GM18907 (cell line): Measurements from ENCODE around the gene ROS1.
"Not testable (repeated sequence)": the region's sequence is repeated elsewhere in the genome, so short reads cannot be mapped to it uniquely, and the experiment has no call there.

Experiments used
- ATAC-seq: cut with Tn5 transposase; IDR thresholded peaks from one replicate; pipeline ENCODE4 v1.9.1; 2021; ENCODE audit warnings: mild to moderate bottlenecking, moderate library complexity; ENCODE audit not compliant: unreplicated experiment

The ROS1 gene

DNA sequence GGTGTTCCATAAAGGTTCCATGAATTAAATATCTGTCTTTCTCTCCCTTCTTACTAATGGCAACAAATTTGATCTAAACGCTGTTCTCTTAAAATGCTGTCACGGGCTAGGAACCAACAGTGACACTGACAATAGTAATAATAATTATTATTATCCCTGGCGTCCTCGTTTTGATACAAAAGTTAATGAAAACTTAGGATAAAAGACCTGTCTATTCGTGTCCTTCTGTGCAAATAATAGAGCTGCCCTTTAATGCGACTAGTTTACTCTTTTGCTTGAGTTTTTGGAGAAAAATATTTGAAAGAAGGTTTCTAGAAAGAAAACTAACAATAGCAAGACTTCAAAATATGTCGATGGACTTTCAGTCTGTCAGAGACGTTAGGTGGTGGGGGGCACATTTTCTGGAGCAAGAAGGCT, 156.1 kb downstream of the ROS1 start:
- ATAC-seq, result no peak

DNA sequence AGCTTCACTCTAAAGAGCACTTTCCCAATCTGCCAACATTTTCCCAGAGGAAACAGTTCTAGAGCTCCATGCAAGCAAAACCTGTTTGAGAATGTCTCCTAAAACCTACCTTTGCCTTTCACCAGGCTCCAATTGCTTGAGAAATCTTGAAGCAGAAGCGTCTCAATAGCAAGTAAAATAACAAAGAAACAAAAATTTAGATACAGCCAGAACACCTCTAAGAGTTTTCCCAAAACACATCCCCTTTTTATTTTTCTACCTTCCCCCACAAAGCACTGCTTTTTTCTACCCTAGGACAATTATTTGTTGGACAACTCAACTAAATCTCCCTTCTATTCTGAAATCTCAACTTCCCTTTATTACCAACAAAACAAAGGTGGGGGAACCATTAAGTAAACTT, 156.8 kb downstream of the ROS1 start:
- ATAC-seq, result no peak

DNA sequence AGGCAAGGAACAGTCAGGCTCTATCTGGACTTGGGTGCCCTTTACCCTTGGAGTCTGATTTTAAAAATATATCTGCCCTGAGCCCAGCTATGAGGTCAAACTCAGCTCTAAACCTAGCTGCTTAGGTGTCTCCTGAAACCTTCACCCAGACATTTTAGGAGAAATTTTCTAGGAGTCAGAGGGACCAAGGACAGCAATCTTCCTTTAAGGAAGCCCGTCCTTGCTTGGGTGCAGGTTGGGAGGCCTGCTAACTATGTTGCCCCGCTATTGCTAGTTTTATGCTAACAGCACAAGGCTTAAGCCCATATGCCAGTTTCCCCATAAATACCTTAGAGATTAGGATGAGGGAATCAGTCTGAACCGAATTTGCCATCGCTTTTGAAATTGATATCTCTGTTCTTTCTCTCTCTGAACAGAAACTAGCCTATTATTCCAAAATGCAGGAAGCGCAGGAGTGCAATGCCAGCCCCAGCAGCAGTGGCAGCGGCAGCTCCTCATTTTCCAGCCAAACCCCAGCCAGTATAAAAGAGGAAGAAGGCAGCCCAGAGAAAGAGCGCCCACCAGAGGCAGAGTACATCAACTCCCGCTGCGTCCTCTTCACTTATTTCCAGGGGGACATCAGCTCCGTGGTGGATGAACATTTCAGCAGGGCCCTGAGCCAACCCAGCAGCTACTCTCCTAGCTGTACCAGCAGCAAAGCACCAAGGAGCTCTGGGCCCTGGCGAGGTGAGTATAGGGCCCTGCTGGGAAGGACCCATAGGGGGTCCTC, 157.8 kb downstream of the ROS1 start:
- ATAC-seq, result no peak

DNA sequence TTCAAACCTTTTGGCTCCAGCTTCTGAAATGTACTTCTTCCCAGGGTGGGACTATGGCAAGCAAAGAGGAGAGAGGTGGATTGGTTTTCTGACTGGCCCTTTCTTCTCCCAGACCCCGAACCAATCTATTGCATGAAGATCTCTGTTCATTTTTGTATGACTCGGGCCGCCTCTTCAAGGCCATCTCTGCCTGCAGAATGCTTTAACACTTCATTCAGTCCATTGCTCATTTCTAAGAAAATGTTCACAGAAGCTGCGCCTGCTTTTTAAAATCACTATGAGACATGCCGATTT, 158.7 kb downstream of the ROS1 start:
- no peak for ATAC-seq

DNA sequence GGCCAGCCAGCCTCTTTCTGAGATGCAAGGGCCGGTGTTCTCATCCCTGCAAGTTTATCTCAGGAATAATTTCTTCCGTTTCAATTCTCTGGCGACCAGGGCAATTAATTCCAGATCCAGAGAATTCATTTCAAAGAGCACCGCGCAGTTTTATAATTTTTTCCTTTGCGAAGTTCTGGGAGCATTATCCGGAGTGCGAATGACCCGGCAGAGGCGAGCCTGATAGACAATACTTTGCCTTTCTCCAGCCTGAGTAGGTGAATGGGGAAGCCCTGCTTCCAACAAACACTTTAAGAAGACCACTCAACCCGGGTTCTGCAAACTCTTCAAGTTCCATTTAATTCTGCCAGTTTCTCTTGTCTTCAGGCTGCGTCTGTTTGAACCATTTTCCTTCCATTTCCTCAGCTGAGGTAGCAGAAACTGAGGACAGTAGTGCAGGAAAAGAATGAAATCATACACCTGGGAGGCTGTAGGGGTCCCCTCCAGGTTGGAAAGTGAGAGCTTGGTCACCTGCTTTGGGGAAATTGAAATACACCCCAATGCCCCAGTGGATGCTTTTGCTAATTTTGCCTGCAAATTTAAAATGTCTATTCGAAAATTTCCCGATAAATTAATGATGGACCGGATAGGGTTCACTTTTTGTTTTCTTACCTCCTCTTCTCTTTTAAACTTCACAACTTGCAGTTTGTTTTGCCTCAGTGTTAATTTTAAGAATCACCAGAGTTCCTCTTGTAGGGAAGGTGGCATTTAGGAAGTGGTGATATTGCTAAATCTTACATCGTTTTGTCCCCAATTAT, 159.3 kb downstream of the ROS1 start:
- ATAC-seq, result no peak

DNA sequence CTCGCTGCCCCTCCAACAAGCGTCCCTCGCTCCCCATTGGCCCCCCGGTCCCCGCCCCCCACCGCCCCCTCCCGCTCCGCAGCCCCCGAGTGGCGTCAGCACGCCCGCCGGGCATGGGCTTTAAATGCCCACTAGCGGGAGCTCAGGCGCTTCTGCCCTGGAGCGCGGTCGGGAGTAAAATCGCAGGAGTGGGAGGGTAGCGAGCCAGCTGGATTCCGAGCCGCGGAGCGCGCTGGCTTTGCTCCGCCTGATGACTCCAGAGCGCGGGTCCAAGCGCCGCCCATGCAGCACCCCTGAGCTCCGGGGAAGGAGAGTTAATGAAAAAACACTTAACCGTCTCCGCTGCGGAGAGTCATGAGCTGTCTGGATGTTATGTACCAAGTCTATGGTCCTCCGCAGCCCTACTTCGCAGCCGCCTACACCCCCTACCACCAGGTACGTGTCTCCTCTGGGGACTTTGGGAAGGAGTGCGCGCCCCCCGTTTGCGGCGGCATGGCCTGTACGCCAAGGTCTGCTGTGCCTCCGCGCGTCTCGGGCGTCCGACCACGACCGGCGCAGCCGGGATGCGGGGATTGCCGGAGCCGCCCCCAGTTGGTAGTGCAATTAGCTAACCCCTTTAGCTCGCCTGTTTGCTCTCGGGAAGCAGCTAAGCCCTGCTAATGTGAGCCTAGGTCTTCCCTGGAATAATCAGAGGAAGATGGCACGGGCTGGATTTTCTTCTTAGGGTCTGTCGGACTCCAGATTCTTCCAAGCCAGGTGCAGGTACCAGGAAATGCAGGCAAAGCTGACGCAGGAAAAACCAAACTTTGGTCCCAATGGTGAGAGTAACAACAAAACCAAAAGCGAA, 160.1 kb downstream of the ROS1 start, which contains the start of gene VGLL2:
Gene VGLL2 (plus strand): TSS at position 149 of the 847 bp plus-strand sequence. CDS start 206 bp downstream, at position 355.
- ATAC-seq, result peak; percentile 37

DNA sequence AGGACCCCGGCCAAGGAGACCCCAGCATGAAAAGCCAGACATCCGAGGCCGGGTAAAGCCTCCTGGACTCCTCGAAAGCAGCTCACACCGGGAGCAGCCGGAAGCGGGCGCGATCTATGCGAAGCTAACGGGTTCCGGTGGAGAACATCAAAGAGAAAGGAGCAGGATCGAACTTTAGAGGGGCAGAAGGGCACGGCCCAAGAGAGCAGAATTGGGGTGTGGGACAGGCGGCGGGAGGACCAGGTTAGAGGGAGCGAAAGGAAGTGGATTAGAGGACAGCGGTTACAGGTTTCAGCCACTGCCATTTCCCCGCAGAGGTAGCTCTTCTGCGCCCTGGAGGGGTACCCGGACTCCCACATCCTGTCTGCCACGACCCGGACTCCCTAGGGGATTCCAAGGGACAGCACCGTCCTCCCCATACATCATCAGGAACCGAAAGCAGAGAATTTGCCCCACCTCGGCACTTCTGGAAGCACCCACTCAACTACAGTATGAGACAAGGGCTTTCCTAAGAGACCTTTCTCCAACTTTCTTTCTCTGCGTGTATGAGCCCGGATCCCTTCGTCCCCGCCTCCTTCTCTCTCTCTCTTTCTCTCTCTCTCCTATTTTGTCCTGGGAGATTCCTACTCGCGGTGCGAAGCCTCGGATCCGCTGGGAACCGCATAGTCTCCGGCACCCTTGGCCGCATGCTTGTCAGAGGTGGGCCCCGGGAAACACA, 160.9 kb downstream of the ROS1 start:
- peak; percentile 85 for ATAC-seq

DNA sequence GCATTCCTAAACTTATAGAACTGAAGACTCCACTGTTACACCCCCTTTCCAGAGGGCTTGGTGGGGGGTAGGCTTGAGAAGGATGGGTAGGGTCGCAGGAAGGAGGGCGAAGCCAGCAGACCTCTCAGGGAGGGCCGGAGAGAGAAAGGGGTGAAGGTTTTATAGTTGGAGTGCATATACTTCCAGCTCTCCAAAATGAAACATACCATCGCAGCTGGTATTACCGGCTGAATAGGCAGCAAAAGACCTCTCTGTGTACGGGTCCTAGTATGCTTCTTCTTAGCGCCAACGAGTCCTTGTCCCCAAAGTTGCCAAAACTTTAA, 161.4 kb downstream of the ROS1 start:
- ATAC-seq, result no peak

DNA sequence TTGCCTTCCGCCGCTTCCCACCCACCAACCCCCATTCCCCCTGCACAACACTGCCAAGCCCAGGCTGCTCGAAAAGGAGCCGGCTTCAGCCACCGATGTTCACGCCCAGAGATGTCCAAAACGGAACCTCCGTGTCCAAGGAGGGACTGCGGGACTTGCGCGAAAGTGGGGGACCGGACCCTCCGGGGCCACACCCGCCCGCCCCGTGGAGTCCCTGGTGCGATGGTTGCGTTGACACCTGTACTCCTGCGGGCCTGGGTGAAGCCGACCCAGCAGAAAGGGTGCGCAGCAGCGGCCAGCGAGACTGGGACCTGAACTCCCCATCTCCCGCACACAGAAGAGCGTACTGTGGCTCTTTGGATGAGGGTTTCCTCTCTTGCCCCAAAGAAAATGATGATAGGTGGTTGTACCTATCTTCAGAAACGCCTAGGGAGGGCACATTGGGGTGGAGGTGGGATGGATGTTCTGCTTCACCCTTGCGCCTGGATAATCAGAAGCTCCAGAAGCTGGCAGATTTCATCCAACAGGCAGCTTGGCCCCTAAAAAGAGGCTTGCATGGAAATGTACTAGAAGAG, 162.3 kb downstream of the ROS1 start:
- no peak for ATAC-seq

DNA sequence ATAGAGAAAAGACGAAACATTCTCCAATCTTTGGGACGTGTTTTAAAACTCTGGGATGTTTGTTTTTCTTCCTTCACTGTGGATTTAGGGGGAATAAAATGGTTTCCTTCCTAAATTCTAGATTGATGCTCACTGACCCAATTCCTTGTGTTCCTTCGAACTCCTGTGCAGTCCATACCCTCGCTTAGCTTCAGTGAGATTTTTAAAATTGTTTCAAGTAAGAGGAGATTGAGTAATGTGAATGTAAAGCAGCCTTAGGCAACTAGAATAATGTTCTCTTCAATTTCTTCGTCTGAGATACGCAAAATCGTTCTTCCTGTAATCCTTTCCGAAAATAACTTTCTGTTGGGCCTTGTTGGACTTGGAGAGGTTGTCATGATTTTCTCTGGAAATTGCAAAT, 162.9 kb downstream of the ROS1 start:
- no peak for ATAC-seq

DNA sequence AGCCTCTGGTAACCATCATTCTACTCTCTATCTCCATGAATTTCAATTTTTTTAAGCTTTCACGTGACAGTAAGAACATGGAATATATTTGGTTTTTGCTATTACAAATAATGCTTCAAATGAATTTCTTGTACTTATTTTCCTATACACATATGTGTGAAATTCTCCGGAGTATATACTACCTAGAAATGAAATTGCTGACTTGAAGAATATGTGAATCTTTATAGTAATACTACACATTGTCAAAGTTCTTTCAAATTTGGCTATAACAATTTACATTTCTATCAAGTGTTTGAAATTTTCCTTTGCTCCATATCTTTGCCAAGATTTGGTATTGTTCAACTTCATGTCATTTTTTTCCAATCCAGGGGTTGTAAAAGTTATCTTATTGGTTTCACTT, 172.0 kb downstream of the ROS1 start:
- ATAC-seq, result no peak

DNA sequence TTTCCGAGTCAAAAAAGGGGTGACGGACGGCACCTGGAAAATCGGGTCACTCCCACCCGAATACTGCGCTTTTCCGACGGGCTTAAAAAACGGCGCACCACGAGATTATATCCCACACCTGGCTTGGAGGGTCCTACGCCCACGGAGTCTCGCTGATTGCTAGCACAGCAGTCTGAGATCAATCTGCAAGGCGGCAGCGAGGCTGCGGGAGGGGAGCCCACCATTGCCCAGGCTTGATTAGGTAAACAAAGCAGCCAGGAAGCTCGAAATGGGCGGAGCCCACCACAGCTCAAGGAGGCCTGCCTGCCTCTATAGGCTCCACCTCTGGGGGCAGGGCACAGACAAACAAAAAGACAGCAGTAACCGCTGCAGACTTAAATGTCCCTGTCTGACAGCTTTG, 180.8 kb downstream of the ROS1 start:
- not testable (repeated sequence) for ATAC-seq

DNA sequence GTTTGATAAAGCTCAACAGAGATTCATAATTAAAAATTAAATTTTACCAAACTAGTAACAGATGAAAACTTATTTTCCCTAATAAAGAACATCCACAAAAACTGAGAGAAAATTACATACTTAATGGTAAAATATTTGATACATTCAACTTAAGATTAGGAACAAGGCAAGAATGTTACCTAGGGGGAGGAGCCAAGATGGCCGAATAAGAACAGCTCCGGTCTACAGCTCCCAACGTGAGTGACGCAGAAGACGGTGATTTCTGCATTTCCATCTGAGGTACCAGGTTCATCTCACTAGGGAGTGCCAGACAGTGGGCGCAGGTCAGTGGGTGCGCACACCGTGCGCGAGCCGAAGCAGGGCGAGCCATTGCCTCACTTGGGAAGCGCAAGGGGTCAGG, 181.2 kb downstream of the ROS1 start:
- ATAC-seq, result not testable (repeated sequence)
